Fibroblast of the aortic adventitia (primary cell): ENCODE data around the gene GPRC5A. TPM values are rescaled to one million over a fixed set of nuclear protein-coding genes. Genes with fewer than 3 reads are reported as not detected.

Experiments
- DNase-seq: peaks from one replicate; pipeline ENCODE4 v3.0.0-alpha.2; 2010; ENCODE audit warnings: low read depth
- H3K4me3 ChIP-seq: 2 replicates; pipeline ENCODE4 v1.5.1; 2011; ENCODE audit warnings: low read depth, mild to moderate bottlenecking, control low read depth, low read length, moderate library complexity
- total RNA-seq: library from RNA; depleted of rRNA; stranded (reverse); fragments of >200 nt; gene quantifications from 2 replicates; pipeline ENCODE4 v1.2.3, GENCODE V29; 2012; ENCODE audit warnings: low replicate concordance
- TF ChIP-seq, protein P1 (sequence below): IDR thresholded peaks from 2 replicates; pipeline ENCODE4 v1.5.1; 2011; ENCODE audit warnings: mild to moderate bottlenecking, low read length, control low read depth, inconsistent platforms; ENCODE audit not compliant: insufficient read depth

GPRC5A gene
- total RNA-seq, 1 donor: 5.4 TPM

DNA sequence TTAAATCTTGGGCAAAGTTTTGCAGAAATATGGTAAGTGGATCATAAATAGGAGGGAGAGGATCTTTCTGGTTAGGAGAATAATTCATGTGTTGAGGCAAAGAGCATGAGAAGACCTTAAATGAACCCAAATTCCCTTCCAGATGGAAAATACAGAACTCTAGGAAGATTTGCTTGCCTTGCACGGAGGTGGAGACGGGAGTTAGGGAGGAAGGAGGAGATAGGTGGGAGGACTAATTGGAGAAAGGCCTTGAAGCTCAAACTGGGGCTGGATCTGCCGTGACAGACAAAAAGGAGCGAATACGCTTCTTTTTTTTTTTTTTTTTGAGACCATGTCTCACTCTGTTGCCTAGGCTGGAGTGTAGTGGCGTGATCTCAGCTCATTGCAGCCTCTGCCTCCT, 5.9 kb downstream of the GPRC5A start:
- TF ChIP-seq, protein P1, sequence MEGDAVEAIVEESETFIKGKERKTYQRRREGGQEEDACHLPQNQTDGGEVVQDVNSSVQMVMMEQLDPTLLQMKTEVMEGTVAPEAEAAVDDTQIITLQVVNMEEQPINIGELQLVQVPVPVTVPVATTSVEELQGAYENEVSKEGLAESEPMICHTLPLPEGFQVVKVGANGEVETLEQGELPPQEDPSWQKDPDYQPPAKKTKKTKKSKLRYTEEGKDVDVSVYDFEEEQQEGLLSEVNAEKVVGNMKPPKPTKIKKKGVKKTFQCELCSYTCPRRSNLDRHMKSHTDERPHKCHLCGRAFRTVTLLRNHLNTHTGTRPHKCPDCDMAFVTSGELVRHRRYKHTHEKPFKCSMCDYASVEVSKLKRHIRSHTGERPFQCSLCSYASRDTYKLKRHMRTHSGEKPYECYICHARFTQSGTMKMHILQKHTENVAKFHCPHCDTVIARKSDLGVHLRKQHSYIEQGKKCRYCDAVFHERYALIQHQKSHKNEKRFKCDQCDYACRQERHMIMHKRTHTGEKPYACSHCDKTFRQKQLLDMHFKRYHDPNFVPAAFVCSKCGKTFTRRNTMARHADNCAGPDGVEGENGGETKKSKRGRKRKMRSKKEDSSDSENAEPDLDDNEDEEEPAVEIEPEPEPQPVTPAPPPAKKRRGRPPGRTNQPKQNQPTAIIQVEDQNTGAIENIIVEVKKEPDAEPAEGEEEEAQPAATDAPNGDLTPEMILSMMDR: no peak
- no peak overlapping the region for H3K4me3 ChIP-seq
- no peak for DNase-seq

DNA sequence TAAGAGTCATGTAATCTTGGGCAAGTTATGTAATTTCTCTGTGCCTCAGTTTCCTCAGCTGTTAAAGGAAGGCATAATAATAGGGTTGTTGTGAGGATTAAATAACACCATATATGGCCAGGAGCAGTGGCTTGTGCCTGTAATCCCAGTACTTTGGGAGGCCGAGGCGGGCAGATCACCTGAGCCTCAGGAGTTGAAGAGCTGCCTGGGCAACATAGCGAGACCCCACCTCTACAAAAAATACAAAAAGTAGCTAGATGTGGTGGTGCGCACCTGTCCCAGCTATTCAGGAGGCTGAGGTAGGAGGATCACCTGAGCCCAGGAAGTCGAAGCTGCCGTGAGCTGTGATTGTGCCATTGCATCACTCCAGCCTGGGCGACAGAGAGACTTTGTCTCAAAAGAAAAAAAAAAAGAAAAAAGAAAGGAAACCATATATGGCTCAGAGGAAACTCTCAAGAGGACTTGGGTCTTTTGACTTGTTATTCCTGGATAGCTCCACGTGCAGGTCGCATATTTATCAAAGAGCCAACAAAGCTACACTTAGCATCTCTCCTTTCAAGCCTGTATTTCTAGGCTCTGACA, 6.9 kb downstream of the GPRC5A start:
- TF ChIP-seq, protein P1: no peak
- no peak for DNase-seq
- H3K4me3 ChIP-seq: no peak overlapping the region

DNA sequence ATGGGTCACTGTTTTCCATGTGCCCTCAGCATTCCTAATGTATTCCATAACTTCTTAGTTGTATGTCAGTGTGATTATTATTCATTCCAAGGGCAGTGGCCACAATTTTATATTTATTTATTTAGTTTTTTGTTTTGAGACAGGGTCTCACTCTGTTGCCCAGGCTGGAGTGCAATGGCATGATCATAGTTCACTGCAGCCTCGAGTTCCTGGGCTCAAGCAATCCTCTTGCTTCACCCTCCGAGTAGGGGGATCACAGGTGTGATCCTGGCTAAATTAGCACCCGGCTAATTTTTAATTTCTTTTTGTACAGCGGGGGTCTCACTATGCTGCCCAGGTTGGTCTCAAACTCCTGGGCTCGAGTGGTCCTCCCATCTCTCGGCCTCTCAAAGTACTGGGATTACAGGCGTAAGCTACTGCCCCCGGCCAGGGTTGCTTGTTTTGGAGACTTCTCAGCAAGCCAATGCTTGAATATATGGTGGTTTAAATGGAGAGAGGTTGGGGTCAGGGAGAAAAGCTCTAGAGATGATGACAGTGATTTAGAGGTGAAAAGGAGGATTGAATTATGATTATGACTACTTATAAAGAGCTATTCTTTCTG, 7.6 kb downstream of the GPRC5A start:
- TF ChIP-seq, protein P1: no peak
- no peak for DNase-seq
- H3K4me3 ChIP-seq: no peak overlapping the region

DNA sequence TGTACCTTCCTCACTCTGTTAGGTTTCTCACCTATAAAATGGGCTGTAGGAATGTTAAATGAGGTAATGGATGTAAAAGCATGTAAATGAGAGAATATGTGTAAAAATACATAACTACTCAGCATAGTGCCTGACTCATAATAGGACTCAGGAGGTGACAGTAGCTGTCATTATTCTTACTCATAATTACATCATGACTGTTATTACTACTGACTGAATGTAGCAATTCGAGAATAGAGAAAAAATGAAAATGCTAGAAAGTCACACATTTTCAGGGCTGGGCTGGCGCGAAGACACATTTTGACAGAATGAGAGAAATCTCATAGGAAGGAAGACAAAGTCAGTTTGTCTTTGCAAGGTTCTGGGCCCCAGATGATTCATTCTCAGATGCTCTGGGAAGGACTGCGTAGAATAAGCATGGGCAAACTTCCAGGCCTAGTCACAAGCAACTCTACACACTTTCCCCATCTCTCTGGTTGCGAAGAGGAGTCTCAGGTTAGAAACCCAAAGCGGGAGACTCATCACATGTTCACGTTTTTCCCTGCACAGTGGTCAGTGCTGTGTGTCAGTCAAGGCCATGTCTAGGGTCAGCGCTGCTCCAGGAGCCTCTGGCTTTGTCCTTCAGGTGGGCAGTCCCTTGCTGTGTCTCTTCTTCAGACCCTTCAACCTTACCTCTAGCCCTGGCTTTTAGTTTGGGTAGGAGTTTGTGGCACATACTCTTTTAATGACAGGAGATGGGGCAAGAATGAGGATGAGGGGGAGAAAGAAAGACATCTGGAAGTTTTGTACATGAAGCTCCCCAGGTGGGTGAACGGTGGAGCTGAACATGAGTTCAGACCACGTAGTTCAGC, 8.4 kb downstream of the GPRC5A start:
- TF ChIP-seq, protein P1: no peak
- peak; percentile 96 for DNase-seq
- H3K4me3 ChIP-seq: peak overlapping the region; percentile 9

DNA sequence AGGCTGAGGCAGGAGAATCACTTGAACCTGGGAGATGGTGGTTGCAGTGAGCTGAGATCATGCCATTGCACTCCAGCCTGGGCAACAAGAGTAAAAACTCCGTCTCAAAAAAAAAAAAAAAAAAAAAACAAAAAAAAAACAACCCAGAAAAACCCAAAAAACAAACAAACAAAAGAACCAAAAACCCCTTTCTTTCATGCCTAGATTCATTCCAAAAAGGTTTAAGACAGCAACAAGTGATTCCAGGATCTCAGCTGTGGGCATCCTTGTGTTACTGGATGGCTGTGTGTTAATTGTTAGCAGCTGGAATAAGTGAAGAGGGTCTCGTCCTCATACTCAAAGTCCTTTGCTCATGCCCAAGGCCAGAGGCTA, 9.4 kb downstream of the GPRC5A start:
- no peak overlapping the region for H3K4me3 ChIP-seq
- no peak for DNase-seq
- TF ChIP-seq, protein P1: no peak

DNA sequence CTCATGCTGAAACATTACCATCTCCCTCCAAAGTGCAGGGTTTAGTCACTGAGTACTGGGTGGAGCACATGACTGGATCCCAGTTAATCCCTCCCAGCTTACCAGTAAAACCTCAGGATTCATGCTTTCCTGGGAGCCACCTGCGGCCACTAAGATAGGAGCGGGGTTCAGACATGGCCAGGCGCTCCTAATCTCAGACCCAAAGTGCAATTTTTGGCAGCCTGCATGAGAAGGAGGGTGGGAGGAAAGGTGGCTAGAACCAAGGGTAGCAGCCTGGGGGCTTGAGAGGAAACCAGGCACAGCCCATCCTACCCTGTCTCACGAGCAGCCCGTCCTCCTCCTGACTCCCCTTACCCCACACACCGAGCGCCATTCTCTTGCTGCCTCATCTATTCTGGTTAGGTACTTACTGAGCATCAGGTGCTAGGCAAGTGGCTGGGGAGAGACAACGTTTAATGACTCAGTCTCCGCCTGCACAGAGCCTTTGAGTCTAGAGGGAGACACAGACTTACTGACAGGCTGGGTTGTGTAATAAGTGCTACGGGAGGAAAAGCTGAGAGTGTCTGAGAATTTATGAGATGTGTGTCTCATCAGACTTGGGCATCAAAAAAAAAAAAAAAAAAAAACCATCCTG, 9.9 kb downstream of the GPRC5A start:
- DNase-seq: peak; percentile 94
- TF ChIP-seq, protein P1: no peak
- H3K4me3 ChIP-seq: peak overlapping the region; percentile 53
